ENCODE measurements around the gene PBOV1. TPM values are rescaled to one million over a fixed set of nuclear protein-coding genes. Genes with fewer than 3 reads are reported as not detected.
A peak's percentile ranks its signal among the peaks of the same experiment; 100 is the strongest.

The PBOV1 gene
- total RNA-seq, 1 experiment from 2014 or later: not detected

DNA sequence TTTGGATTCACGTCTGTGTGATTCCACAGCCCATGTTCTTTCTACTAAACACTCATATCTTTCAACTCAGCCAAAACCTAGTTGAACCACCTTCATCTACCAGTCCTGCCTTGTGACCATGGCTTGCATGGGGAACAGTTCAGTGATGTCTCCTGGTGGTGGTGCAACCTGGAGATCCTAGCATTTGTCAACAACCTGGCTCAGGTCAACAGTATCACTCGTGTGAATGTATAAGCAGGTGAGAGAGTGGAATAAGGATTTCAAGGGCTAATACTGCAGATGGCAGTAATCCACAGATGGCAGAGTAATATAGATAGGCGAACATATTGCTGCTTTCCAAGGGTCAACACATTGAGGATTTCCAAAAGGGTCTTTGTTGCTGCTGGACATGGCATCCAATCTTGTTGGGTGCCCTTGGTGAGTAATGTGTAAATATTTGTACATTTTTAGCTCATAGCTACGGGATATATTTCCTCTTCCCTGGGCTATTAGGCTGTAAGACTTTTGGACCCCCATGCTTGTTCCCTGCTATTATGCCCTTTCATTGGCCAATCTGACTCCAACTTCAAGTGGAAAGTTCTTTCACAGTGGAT is 13.4 kb downstream of the PBOV1 start:
- H3K27ac ChIP-seq: no peak overlapping the region
- no peak overlapping the region for H3K4me3 ChIP-seq
- H3K9me3 ChIP-seq (replicated peaks): no peaks in the 10 kb centered on the region
- H3K36me3 ChIP-seq: no peaks in the 10 kb centered on the region
- no peaks in the 10 kb centered on the region for H3K4me1 ChIP-seq
- no peaks in the 10 kb centered on the region for H3K27me3 ChIP-seq
- no peak for DNase-seq

DNA sequence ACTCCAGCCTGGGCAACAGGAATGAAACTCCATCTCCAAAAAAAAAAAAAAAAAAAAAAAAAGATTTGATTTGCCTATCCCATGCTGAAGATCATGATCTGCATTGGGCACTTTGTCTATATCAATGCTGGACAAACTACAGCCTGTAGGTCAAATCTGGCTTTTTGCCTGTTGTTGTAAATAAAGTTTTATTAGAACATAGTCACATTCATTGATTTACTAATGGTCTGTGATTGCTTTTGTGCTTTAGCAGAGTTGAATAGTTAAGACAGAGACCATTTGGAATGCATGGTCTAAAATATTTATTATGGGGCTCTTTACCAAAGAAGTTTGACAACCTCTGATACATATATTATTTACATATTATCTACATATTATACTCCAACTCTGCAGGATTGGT is 14.0 kb downstream of the PBOV1 start:
- no peaks in the 10 kb centered on the region for H3K36me3 ChIP-seq
- H3K4me3 ChIP-seq: no peak overlapping the region
- H3K27me3 ChIP-seq: no peaks in the 10 kb centered on the region
- H3K9me3 ChIP-seq (replicated peaks): no peaks in the 10 kb centered on the region
- no peak for DNase-seq
- no peaks in the 10 kb centered on the region for H3K4me1 ChIP-seq
- no peak overlapping the region for H3K27ac ChIP-seq

DNA sequence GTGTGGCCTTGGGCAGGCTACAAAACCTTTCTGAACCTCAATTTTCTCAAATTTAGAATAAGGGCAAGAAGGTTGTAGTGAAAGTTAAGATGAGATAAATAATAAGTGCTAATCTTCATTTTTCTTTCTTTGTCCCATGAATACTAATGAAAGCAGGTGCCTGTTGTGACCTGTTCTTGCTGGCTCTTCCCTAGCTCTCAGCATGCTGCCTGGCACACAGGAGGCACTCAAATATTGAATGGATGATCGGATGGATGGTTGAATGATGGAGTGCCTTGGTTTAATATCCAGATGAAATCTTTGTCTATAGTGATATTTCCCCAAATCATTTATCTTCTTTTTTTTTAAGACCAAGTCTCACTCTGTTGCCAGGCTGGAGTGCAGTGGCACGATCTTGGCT is 15.0 kb downstream of the PBOV1 start:
- Histone ChIP-seq H3K4me1 (no peaks in the 10 kb centered on the region), H3K4me3 (no peak overlapping the region), H3K9me3 (replicated peaks) (no peaks in the 10 kb centered on the region), H3K27ac (no peak overlapping the region), H3K36me3 (no peaks in the 10 kb centered on the region), H3K27me3 (no peaks in the 10 kb centered on the region)
- DNase-seq: no peak

DNA sequence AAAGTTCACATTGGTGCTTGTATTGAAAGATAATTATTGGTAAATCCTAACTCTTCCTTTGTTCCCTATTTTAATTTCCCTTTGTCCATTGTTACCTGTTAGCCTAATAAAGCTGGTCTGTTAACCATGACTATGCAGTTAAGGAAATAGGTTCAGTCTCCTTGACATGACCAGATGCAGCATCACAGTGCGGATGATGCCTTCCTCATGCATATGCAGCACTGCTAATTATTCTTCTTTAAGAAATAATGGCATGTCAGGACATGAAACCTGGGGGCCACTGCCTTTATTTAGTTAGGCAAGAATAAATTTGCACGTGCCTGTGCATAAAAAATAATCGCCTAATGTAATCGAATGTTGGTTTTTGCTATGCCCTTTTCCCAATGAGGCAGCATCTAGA is 16.5 kb downstream of the PBOV1 start:
- Histone ChIP-seq H3K36me3 (no peaks in the 10 kb centered on the region), H3K4me3 (no peak overlapping the region), H3K9me3 (replicated peaks) (no peaks in the 10 kb centered on the region), H3K27ac (no peak overlapping the region), H3K27me3 (no peaks in the 10 kb centered on the region), H3K4me1 (no peaks in the 10 kb centered on the region)
- DNase-seq: no peak

DNA sequence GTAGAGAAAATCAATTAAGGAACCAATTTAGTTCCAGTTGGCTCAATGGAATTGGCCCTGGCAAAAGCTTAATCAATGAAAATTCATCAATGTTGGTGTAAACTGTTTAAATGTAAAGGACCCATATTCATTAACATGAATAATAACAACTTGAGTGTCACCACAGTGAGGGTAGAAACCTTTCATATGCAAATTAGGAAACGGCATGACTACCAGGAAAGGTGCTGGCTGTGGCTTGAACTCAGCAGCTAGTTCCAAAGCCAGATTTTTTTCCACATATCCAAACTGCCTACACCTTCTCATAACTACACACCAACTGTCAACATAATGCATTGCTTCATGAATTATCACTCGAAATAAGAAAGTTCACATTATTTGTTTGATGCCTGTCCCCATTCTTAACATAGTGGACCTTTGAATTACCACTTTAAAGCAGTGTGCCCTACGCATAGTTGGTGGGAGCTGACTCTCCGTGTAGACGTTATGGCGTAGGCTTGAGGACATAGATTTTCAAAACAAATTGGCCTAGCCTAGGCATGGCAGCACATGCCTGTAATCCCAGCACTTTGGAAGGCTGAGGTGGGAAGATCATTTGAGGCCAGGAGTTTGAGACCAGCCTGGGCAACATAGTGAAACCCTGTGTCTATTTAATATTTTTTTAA is 19.7 kb downstream of the PBOV1 start:
- Histone ChIP-seq H3K9me3 (replicated peaks) (no peaks in the 10 kb centered on the region), H3K4me3 (no peak overlapping the region)

DNA sequence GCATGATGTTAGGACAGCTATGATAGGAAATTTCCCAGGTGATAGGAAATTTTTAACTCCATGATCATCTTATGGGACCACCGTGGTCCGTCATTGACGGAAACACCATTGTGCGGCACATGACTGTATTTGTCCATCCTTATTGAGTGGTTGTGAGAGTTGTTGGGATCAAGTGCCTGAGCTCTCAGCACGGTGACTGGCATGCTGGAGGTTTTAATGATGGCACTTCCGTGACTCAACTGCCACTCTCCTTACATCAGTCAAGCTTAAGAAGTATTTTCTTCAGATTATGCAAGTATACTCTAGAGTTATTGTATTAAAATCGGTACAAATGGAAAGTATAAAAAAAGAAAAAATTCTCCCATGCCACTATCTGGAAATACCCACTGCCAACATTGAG is 20.7 kb downstream of the PBOV1 start:
- Histone ChIP-seq H3K4me3 (no peak overlapping the region), H3K4me1 (no peaks in the 10 kb centered on the region), H3K36me3 (no peaks in the 10 kb centered on the region), H3K27ac (no peak overlapping the region), H3K27me3 (no peaks in the 10 kb centered on the region), H3K9me3 (replicated peaks) (no peaks in the 10 kb centered on the region)
- no peak for DNase-seq

More for the DNA sequence above, 19.7 kb downstream of the PBOV1 start:
- DNase-seq: no peak
- Histone ChIP-seq H3K36me3 (no peaks in the 10 kb centered on the region), H3K27me3 (no peaks in the 10 kb centered on the region), H3K27ac (no peak overlapping the region), H3K4me1 (no peaks in the 10 kb centered on the region)

DNA sequence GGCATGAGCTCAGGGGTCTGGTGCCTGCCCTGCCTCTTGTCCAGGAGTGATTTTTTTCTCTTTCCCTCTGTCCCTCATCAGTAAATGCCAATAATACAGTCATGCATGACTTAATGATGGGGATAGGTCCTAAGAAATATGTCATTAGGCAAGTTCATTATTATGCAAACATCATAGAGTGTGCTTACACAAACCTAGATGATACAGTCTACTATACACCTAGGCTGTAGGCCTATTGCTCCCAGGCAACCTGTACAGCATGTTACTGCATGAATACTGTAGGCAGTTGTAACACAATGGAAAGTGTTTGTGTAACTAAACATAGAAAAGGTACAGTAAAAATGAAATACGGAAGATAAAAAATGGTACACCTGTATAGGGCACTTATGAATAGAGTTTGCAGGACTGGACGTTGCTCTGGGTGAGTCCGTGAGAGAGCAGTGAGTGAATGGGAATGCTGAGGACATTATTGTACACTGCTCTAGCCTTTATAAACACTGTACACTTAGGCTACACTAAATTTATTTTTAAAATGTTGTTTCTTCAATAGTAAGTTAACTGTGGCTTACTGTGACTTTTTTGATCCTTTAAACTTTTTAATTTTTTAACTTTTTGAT is 22.1 kb downstream of the PBOV1 start:
- no peaks in the 10 kb centered on the region for H3K36me3 ChIP-seq
- no peak overlapping the region for H3K27ac ChIP-seq
- DNase-seq: no peak
- H3K9me3 ChIP-seq (replicated peaks): no peaks in the 10 kb centered on the region
- no peak overlapping the region for H3K4me3 ChIP-seq
- H3K4me1 ChIP-seq: no peaks in the 10 kb centered on the region
- no peaks in the 10 kb centered on the region for H3K27me3 ChIP-seq

DNA sequence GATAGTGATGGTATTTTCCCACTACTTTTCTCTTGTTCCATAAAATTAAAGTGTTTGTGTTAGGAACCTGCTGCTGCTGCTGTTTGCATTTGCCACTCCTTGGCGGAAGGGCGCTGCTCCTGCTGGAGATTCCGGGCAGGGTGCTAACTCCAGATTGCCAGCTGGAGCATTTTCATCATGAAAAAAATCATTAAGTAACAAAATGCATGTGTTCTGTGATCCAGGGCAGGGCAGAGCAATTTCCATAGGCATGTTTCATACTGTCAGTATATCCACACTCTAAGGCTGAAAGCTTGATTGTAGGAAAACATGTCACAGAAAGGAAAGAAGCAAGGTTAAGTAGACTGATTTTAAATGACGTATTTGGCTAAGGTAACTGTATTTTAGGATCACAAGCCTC is 24.0 kb downstream of the PBOV1 start:
- no peaks in the 10 kb centered on the region for H3K4me1 ChIP-seq
- no peaks in the 10 kb centered on the region for H3K9me3 ChIP-seq (replicated peaks)
- no peak for DNase-seq
- no peaks in the 10 kb centered on the region for H3K27me3 ChIP-seq
- no peak overlapping the region for H3K4me3 ChIP-seq
- no peaks in the 10 kb centered on the region for H3K36me3 ChIP-seq
- H3K27ac ChIP-seq: no peak overlapping the region

DNA sequence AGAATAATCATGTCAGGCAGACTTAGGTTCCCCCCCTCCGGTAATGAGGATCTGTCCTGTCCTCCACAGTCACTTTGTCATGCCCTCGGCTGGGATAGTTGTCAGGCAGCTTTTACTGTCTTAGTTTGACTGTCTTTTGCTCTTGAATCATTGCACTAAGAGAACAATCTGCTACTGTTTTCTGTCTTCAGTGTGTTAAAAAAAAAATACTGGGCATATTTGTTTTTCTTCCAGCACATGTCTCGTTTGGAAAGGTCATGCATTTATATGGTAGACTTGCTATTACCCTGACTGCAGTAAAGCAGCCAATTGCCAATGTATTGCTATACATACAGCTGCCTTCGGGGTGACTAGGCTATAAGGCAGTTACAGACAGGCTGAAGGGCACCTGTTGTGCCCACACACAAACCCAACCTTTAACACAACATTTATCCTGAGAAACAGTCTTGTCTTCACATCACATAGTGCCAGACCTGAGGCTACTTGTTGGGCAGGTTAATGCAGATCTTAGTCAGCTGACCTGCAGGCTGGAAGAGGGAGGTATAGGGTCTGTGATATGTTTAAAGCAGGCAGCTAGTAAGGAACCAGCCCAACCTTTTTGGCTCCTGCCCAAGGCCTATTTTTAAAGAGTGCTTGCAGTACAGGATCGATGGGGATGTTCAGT is 29.9 kb downstream of the PBOV1 start:
- Histone ChIP-seq H3K27ac (no peak overlapping the region), H3K27me3 (no peaks in the 10 kb centered on the region), H3K4me3 (no peak overlapping the region), H3K4me1 (no peaks in the 10 kb centered on the region), H3K9me3 (replicated peaks) (no peaks in the 10 kb centered on the region), H3K36me3 (no peaks in the 10 kb centered on the region; the same call in 1 of the 2 replicates)
- peak in 1 of 2 experiments; percentile 28 for DNase-seq

DNA sequence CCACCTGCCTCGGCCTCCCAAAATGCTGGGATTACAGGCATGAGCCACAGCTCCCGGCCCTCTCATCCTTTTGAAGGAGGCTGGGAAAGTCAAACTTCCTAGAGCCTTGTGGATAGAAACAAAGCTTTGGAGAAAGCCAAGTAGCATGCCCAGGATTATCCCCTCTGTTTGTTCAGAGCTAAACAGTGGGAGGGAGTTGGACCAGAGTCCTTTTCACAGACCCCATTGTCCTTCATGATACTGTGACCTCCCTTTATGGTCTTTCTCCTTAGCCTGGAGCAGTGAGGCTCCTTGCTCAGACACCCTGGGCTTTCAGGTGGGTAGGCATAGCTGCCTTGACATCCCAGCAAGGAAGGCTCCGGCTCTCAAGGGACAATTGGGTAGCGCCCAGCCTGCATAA is 31.1 kb downstream of the PBOV1 start:
- no peak for DNase-seq
- no peaks in the 10 kb centered on the region for H3K27me3 ChIP-seq
- no peak overlapping the region for H3K27ac ChIP-seq
- H3K4me1 ChIP-seq: peaks cover 6% of the 10 kb centered on the region; the same call in 1 of the 2 replicates
- no peaks in the 10 kb centered on the region; the same call in 1 of the 2 replicates for H3K9me3 ChIP-seq (replicated peaks)
- H3K36me3 ChIP-seq: no peaks in the 10 kb centered on the region; the same call in 1 of the 2 replicates
- no peak overlapping the region for H3K4me3 ChIP-seq

DNA sequence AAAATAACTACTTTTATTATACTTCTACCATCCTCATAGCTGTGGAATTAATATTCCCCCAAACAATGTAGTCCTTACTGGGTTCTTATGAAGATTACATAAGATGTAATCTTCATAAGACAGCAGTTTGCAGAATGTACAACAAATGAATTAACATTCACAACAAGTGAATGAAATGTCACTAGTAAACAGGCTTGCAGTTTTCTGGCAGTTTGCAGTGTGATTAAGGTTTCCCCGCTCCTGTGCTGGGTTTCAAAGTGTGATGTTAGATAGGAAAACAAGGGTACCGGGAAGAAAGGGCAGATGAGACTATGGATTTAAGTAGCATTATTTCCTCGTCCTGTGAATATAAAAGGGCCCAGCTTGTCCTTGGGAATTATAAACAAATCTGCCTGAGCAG is 34.1 kb downstream of the PBOV1 start:
- Histone ChIP-seq H3K4me1 (peaks cover 6% of the 10 kb centered on the region; the same call in 1 of the 2 replicates), H3K27me3 (no peaks in the 10 kb centered on the region)

DNA sequence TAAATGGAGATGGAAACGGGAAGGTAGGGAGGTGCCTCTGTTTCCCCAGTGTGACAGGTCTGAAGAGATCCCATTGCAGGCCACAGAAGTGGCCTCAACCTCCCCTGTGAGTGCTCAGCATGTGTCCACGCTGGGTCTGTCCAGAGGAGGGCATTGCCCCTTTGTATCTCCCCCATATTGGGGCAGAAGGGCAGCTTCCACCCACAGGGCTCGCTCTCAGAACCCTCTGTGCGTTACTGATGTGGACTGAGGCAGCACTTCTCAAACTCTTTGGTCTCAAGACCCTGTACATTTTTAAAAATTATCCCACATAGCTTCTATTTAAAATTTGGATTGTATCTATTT is 34.5 kb downstream of the PBOV1 start:
- no peak overlapping the region for H3K27ac ChIP-seq
- H3K9me3 ChIP-seq (replicated peaks): no peaks in the 10 kb centered on the region; the same call in 1 of the 2 replicates
- H3K4me3 ChIP-seq: no peak overlapping the region
- peaks cover 6% of the 10 kb centered on the region; the same call in 1 of the 2 replicates for H3K4me1 ChIP-seq
- DNase-seq: no peak
- H3K27me3 ChIP-seq: no peaks in the 10 kb centered on the region
- no peaks in the 10 kb centered on the region; the same call in 1 of the 2 replicates for H3K36me3 ChIP-seq

More for the DNA sequence above, 34.1 kb downstream of the PBOV1 start:
- no peak overlapping the region for H3K4me3 ChIP-seq
- no peak overlapping the region for H3K27ac ChIP-seq
- H3K36me3 ChIP-seq: no peaks in the 10 kb centered on the region; the same call in 1 of the 2 replicates
- no peaks in the 10 kb centered on the region; the same call in 1 of the 2 replicates for H3K9me3 ChIP-seq (replicated peaks)
- no peak for DNase-seq

DNA sequence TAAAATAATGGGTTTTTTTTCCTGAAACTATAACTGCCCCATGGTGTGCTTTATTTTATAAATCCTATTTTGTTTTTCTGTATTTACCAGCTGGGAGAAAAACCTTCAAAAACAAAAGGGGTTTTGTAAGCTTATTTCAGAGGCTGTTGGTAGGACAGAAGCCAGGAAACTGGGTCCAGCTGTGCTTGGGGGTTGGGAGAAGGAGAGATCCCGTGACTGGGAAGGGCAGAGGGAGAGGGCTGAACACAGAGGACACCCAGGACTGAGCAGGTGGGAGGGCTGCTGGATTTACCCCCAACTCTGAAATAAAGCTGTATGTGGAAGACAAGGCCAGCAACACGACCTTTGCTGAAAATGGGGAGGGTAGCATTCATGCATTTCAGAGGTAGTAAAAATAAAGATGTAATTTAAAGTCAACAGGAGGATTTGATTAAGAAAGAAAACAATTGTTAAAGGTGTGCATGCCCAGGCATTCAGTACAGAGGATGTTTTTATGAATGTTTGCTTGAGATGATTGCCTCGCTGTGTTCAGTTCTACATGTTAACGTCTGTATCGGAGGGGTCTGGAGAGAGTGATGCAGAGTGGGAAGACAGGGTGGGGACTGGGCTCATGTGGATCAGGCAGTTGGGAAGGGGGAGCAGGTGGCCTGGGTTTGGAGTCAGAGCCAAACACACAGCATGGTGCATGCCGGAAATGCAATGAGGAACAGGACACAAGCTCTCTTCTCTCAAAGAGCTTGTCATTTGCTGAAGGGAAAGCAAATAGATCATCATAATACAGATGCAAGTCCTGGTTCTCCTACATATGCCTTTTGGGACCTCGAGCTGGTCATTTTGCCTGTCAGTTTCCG is 35.1 kb downstream of the PBOV1 start:
- Histone ChIP-seq H3K4me3 (no peak overlapping the region), H3K36me3 (no peaks in the 10 kb centered on the region; the same call in 1 of the 2 replicates), H3K9me3 (replicated peaks) (no peaks in the 10 kb centered on the region; the same call in 1 of the 2 replicates), H3K27me3 (no peaks in the 10 kb centered on the region), H3K27ac (no peak overlapping the region), H3K4me1 (peaks cover 6% of the 10 kb centered on the region; the same call in 1 of the 2 replicates)
- DNase-seq: peak; percentile 9 to 54

DNA sequence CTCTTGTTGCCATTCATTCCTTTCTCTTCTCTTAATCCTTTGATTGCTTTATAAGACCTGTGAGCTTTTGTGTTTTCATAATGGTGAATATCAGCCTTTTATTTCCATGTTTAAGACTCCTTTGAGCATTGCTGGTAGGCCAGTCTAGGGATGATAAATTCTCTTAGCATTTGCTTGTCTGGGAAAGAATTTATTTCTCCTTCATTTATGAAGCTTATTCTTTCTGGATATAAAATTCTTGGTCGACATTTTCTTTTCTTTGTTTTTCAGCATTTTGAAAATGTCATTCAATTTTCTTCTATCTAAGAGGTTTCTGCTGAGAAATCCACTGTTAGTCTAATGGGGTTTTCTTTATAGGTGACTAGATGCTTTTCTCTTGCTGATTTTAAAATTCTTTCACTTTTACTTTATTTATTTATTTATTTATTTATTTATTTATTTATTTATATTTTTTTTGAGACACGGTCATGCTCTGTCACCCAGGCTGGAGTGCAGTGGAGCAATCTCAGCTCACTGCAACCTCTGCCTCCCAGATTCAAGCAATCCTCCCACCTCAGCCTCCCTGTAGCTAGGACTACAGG is 41.5 kb downstream of the PBOV1 start:
- Histone ChIP-seq H3K9me3 (replicated peaks) (peaks cover 5% of the 10 kb centered on the region), H3K4me1 (no peaks in the 10 kb centered on the region), H3K4me3 (no peak overlapping the region), H3K36me3 (no peaks in the 10 kb centered on the region), H3K27ac (no peak overlapping the region), H3K27me3 (no peaks in the 10 kb centered on the region)
- peak in 1 of 2 experiments; percentile 14 for DNase-seq

Measured in SJCRH30 (cell line).